ENCODE measurements around the gene TRIM2.

DNA sequence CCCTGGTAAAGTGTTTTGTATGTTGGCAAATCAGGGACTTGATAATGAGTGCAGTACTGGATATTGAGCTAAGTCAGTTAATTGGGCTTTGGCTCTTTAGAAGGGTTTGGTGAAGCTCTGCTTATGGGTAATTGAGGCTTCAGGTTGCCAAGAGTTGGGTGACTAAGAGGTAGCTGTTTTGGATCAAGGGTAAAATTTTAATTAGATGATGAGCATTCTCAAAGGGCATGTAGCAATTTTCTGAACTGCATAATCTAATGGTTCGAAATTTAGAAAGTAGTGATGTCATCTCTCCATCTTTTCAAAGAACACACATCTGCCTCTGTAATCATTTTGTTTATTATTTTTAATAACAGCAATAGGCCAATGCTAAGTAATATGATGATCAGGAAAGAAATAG lies 5.5 kb upstream of the TRIM2 start:
- TF ChIP-seq EP300 (IDR thresholded peaks at IDR 0.05) (no peak), POLR2A (IDR thresholded peaks at IDR 0.05) (no peak)
- TF ChIP-seq, protein P1, sequence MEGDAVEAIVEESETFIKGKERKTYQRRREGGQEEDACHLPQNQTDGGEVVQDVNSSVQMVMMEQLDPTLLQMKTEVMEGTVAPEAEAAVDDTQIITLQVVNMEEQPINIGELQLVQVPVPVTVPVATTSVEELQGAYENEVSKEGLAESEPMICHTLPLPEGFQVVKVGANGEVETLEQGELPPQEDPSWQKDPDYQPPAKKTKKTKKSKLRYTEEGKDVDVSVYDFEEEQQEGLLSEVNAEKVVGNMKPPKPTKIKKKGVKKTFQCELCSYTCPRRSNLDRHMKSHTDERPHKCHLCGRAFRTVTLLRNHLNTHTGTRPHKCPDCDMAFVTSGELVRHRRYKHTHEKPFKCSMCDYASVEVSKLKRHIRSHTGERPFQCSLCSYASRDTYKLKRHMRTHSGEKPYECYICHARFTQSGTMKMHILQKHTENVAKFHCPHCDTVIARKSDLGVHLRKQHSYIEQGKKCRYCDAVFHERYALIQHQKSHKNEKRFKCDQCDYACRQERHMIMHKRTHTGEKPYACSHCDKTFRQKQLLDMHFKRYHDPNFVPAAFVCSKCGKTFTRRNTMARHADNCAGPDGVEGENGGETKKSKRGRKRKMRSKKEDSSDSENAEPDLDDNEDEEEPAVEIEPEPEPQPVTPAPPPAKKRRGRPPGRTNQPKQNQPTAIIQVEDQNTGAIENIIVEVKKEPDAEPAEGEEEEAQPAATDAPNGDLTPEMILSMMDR (IDR thresholded peaks at IDR 0.05) = no peak

Measured in upper lobe of left lung (tissue), 4 donors.